Measurements from ENCODE around the gene TMEM132C. TPM values are rescaled to one million over a fixed set of nuclear protein-coding genes. Genes with fewer than 3 reads are reported as not detected.

The TMEM132C gene
- under 1 TPM in 1 of 2 donors, not detected in 1; 0.56 TPM for total RNA-seq

GRCh38 chr12:128267131-128267622 is at the start of gene TMEM132C:
TMEM132C (plus strand) TSS chr12:128267170; CDS start chr12:128267403, 233 bp downstream.
- no peak for ATAC-seq (ENCODE audit: insufficient number of reproducible peaks, low FRiP score, low read depth)
- no peak for TF ChIP-seq CTCF (IDR thresholded peaks at IDR 0.05)
- Histone ChIP-seq H3K4me3 (no peak within 1 kb of the TSS), H3K4me1 (ENCODE audit: control insufficient read depth in 1 of 2, low read depth in 2 of 2) (peaks cover 0 to 4% of the 10 kb centered on the region in 2 donors), H3K27ac (no peak within 1 kb of the TSS), H3K36me3 (no peaks in the 10 kb centered on the region), H3K27me3 (replicated peaks; ENCODE audit: insufficient read depth) (no peaks in the 10 kb centered on the region), H3K9me3 (no peaks in the 10 kb centered on the region)
- no peak for DNase-seq (ENCODE audit: low spot score)

- Histone ChIP-seq H3K27me3 (replicated peaks; ENCODE audit: insufficient read depth) (no peaks in the 10 kb centered on the region), H3K36me3 (no peaks in the 10 kb centered on the region), H3K9me3 (no peaks in the 10 kb centered on the region), H3K27ac (no peak overlapping the region), H3K4me3 (no peak overlapping the region), H3K4me1 (ENCODE audit: control insufficient read depth in 1 of 2, low read depth in 2 of 2) (no peaks in the 10 kb centered on the region)
- no peak for ATAC-seq (ENCODE audit: insufficient number of reproducible peaks, low FRiP score, low read depth)
- no peak for DNase-seq (ENCODE audit: low spot score)
- no peak for TF ChIP-seq CTCF (IDR thresholded peaks at IDR 0.05)
These were observed 42.7 kb upstream of the TMEM132C start for GRCh38 chr12:128224226-128224625.

GRCh38 chr12:128228581-128228980 is 38.4 kb upstream of the TMEM132C start:
- H3K4me3 ChIP-seq = no peak overlapping the region
- no peaks in the 10 kb centered on the region for H3K27me3 ChIP-seq (replicated peaks; ENCODE audit: insufficient read depth)
- no peaks in the 10 kb centered on the region for H3K36me3 ChIP-seq
- ATAC-seq (ENCODE audit: insufficient number of reproducible peaks, low FRiP score, low read depth) (no peak), DNase-seq (ENCODE audit: low spot score) (no peak)
- no peaks in the 10 kb centered on the region for H3K9me3 ChIP-seq
- no peak for TF ChIP-seq CTCF (IDR thresholded peaks at IDR 0.05)
- H3K27ac ChIP-seq = no peak overlapping the region
- no peaks in the 10 kb centered on the region for H3K4me1 ChIP-seq (ENCODE audit: control insufficient read depth in 1 of 2, low read depth in 2 of 2)

- H3K27ac ChIP-seq = no peak overlapping the region
These were observed 31.1 kb upstream of the TMEM132C start for GRCh38 chr12:128235635-128236417.

More at GRCh38 chr12:128235635-128236417, 31.1 kb upstream of the TMEM132C start:
- Histone ChIP-seq H3K27me3 (replicated peaks; ENCODE audit: insufficient read depth) (no peaks in the 10 kb centered on the region), H3K4me1 (ENCODE audit: control insufficient read depth in 1 of 2, low read depth in 2 of 2) (no peaks in the 10 kb centered on the region), H3K9me3 (no peaks in the 10 kb centered on the region), H3K36me3 (no peaks in the 10 kb centered on the region), H3K4me3 (no peak overlapping the region)
- TF ChIP-seq CTCF (IDR thresholded peaks at IDR 0.05) = no peak
- ATAC-seq (ENCODE audit: insufficient number of reproducible peaks, low FRiP score, low read depth) = no peak
- no peak for DNase-seq (ENCODE audit: low spot score)
